ENCODE measurements around the gene ZBTB32. TPM values are rescaled to one million over a fixed set of nuclear protein-coding genes. Genes with fewer than 3 reads are reported as not detected.

ZBTB32 gene
- total and polyA plus RNA-seq, 2 of the 8 experiments (the other 6 are each of a cell fraction or from before 2014, with no cell fraction given) = 0.11 to 0.50 TPM

GRCh38 chr19:35757231-35757748 is 52.9 kb downstream of the ZBTB32 start:
- Histone ChIP-seq H3K18ac (ENCODE audit: extremely low read depth, low read length) (peak overlapping the region; percentile 32), H3K9me3 (ENCODE audit: insufficient read depth in 2 of 2, low read depth in 1 of 2, low read length in 1 of 2) (no peaks in the 10 kb centered on the region), H4K5ac (ENCODE audit: insufficient read length, low read depth, low read length) (peak overlapping the region; percentile 5), H3K36me3 (ENCODE audit: control insufficient read depth in 2 of 4, insufficient read depth in 4 of 4, low read length in 3 of 4) (peaks cover 0 to 13% (median 4%) of the 10 kb centered on the region in 4 experiments; a peak in 5 of 8 replicates), H4K91ac (replicated peaks; ENCODE audit: insufficient read length, low read length) (no peak overlapping the region), H3K27me3 (replicated peaks in 1 of 4; ENCODE audit: control insufficient read depth in 3 of 4, extremely low read depth in 1 of 4, insufficient read depth in 3 of 4, low read length in 3 of 4) (peaks cover 0 to 17% (median 11%) of the 10 kb centered on the region in 4 experiments; a peak in 5 of 7 replicates), H3K79me1 (ENCODE audit: low read depth, low read length) (peaks cover 4% of the 10 kb centered on the region), H2BK120ac (replicated peaks; ENCODE audit: low read depth, low read length) (no peak overlapping the region), H4K20me1 (replicated peaks in 1 of 2; ENCODE audit: control insufficient read depth in 1 of 2, insufficient read depth in 2 of 2, low read length in 2 of 2) (peaks cover 0 to 6% of the 10 kb centered on the region in 2 experiments), H3K56ac (replicated peaks; ENCODE audit: insufficient read length, low read depth, low read length) (no peak overlapping the region), H3K23ac (ENCODE audit: insufficient read length) (no peak overlapping the region), H3K23me2 (ENCODE audit: low read depth, low read length) (peaks cover 16% of the 10 kb centered on the region; the same call in 1 of the 2 replicates), H3K4me1 (replicated peaks in 1 of 4; ENCODE audit: control insufficient read depth in 3 of 4, insufficient read depth in 4 of 4, low read length in 3 of 4) (peaks cover 0 to 18% (median 11%) of the 10 kb centered on the region in 4 experiments; a peak in 5 of 7 replicates), H3K4me3 (ENCODE audit: extremely low read depth in 1 of 4, insufficient read depth in 2 of 4, low read depth in 3 of 4, low read length in 4 of 4) (peak overlapping the region; percentile 95 to 100 (median 98)), H3K4me2 (ENCODE audit: insufficient read depth in 1 of 2, low read depth in 2 of 2, low read length in 2 of 2) (peak overlapping the region; percentile 95 to 98), H2BK20ac (ENCODE audit: low read length) (no peak overlapping the region), H2AFZ (ENCODE audit: low read length) (no peak overlapping the region), H3K9ac (replicated peaks in 1 of 4; ENCODE audit: extremely low read depth in 1 of 4, low read depth in 3 of 4, low read length in 3 of 4) (peak overlapping the region in 1 of 4 experiments; percentile 14; a peak in 1 of 7 replicates), H2BK15ac (ENCODE audit: low read length) (0 out of 2 replicates have a peak overlapping the region, but pooled peaks have one; percentile 81), H2BK12ac (ENCODE audit: low read depth, low read length) (no peak overlapping the region), H2AK5ac (ENCODE audit: low read depth, low read length) (no peak overlapping the region), H3K27ac (ENCODE audit: low read depth, low read length) (no peak overlapping the region), H4K8ac (ENCODE audit: extremely low read depth, insufficient read depth, low read length) (no peak overlapping the region), H3K4ac (replicated peaks; ENCODE audit: insufficient read length, low read depth, low read length) (no peak overlapping the region), H2BK5ac (ENCODE audit: low read depth, low read length) (no peak overlapping the region), H3K79me2 (ENCODE audit: control insufficient read depth in 1 of 2, insufficient read depth in 2 of 2, low read length in 2 of 2) (peaks cover 0 to 6% of the 10 kb centered on the region in 2 experiments; a peak in 2 of 4 replicates), H3K14ac (ENCODE audit: insufficient read length) (no peak overlapping the region)
- no peak for FAIRE-seq
- DNase-seq (ENCODE audit: low read depth in 1 of 2, low spot score in 2 of 2) = no peak
- CTCF ChIA-PET (ENCODE audit: partially characterized antibody) = interaction anchor here (0.6 to 2.0 kb wide), 4 partner anchors 9 to 20 kb away, joined by 3 to 9 read pairs (median 3); partner anchors contain the start of gene LIN37
- POLR2A ChIA-PET (ENCODE audit: partially characterized antibody) = interaction anchor here (0.8 to 2.6 kb wide), 11 partner anchors 8 to 99 kb away, joined by 3 to 23 read pairs (median 5); partner anchors contain the start of genes KIRREL2, LIN37, PSENEN and U2AF1L4
- peak; percentile 55; the same call in 1 of the 2 replicates for TF ChIP-seq CEBPB (IDR thresholded peaks at IDR 0.05; ENCODE audit: low read depth, low read length)
- TF ChIP-seq TBP (IDR thresholded peaks at IDR 0.05; ENCODE audit: low read depth, low read length) = peak; percentile 38; the same call in 1 of the 2 replicates
- TF ChIP-seq ATF2 (IDR thresholded peaks at IDR 0.05; ENCODE audit: low read length) = no peak
- TF ChIP-seq ASH2L (IDR thresholded peaks at IDR 0.05; ENCODE audit: low read length) = no peak
- peak; percentile 36 for TF ChIP-seq KDM4A (IDR thresholded peaks at IDR 0.05; ENCODE audit: low read depth, low read length, severe bottlenecking)
- TF ChIP-seq CTBP2 (IDR thresholded peaks at IDR 0.05; ENCODE audit: borderline replicate concordance, insufficient read depth, insufficient read length, low read length) = no peak
- WGBS, 2 experiments (ENCODE audit: extremely low coverage in 1 of 2, insufficient coverage in 1 of 2, insufficient read length in 1 of 2, insufficient replicate concordance in 2 of 2, low coverage in 1 of 2, low lambda C conversion rate in 2 of 2, missing lambda C conversion rate in 1 of 2) = 11% methylated on average over 17 of the region's 19 CpGs; no CpG with 5 or more reads in 1 of the 2 experiments
